PC-3 (cell line): ENCODE results near the gene CD1D.

Experiments used
- EZH2 ChIP-seq: fragments of 300-600 bp; sonication (generic); IDR thresholded peaks from one replicate; pipeline ENCODE4 v1.6.1; 2017; ENCODE audit warnings: antibody characterized with exemption, mild to moderate bottlenecking, low read length; ENCODE audit not compliant: unreplicated experiment
- TF ChIP-seq, protein P1 (sequence below): fragments of 300-600 bp; sonication (generic); conservative IDR thresholded peaks from 2 replicates; pipeline ENCODE4 v1.5.1; 2017; ENCODE audit warnings: antibody characterized with exemption, low read depth, mild to moderate bottlenecking, low read length

DNA sequence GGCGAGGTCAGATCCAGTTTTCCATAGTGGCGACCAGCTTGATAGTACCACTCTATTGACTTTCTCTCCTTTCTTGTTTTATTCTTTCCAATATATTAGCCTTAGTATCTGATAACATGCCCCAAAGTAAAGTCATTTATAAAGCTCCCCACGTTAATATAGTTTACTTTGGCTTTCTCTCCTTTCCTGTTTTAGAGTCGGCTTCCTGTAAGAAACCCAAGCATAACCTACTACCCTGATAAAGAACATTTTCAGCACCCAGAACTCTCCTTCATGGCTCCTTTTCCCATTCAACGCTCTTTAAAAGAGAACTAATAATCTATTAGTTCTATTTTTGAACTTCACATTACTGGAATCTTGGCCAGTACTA is 23.7 kb downstream of the CD1D start:
- TF ChIP-seq, protein P1, sequence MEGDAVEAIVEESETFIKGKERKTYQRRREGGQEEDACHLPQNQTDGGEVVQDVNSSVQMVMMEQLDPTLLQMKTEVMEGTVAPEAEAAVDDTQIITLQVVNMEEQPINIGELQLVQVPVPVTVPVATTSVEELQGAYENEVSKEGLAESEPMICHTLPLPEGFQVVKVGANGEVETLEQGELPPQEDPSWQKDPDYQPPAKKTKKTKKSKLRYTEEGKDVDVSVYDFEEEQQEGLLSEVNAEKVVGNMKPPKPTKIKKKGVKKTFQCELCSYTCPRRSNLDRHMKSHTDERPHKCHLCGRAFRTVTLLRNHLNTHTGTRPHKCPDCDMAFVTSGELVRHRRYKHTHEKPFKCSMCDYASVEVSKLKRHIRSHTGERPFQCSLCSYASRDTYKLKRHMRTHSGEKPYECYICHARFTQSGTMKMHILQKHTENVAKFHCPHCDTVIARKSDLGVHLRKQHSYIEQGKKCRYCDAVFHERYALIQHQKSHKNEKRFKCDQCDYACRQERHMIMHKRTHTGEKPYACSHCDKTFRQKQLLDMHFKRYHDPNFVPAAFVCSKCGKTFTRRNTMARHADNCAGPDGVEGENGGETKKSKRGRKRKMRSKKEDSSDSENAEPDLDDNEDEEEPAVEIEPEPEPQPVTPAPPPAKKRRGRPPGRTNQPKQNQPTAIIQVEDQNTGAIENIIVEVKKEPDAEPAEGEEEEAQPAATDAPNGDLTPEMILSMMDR, result no peak
- no peak for TF ChIP-seq EZH2
